GM19395 (cell line): ENCODE data around the gene SPSB1.

Experiments
- ATAC-seq: cut with Tn5 transposase; IDR thresholded peaks from one replicate; pipeline ENCODE4 v1.9.1; 2021; ENCODE audit warnings: mild to moderate bottlenecking, moderate library complexity; ENCODE audit not compliant: unreplicated experiment

SPSB1 gene

GRCh38 chr1:9361630-9362260 is 69.1 kb downstream of the SPSB1 start:
- ATAC-seq: no peak

GRCh38 chr1:9362488-9362887 is 69.8 kb downstream of the SPSB1 start:
- no peak for ATAC-seq

GRCh38 chr1:9363061-9363471 is 70.4 kb downstream of the SPSB1 start:
- ATAC-seq: no peak

- no peak for ATAC-seq
Observed at GRCh38 chr1:9366298-9366697, 73.6 kb downstream of the SPSB1 start.

GRCh38 chr1:9366943-9367780 is 74.5 kb downstream of the SPSB1 start:
- no peak for ATAC-seq

- ATAC-seq: no peak
Observed at GRCh38 chr1:9367806-9368205, 75.1 kb downstream of the SPSB1 start.

GRCh38 chr1:9368356-9368755 is 75.7 kb downstream of the SPSB1 start:
- ATAC-seq: no peak

- no peak for ATAC-seq
Observed at GRCh38 chr1:9369964-9370788, 77.5 kb downstream of the SPSB1 start.

GRCh38 chr1:9371391-9371935 is 78.8 kb downstream of the SPSB1 start:
- no peak for ATAC-seq

GRCh38 chr1:9371951-9372350 is 79.3 kb downstream of the SPSB1 start:
- no peak for ATAC-seq

GRCh38 chr1:9373619-9374018 is 80.9 kb downstream of the SPSB1 start:
- no peak for ATAC-seq

GRCh38 chr1:9374748-9375341 is 82.2 kb downstream of the SPSB1 start:
- ATAC-seq: no peak

GRCh38 chr1:9375912-9376311 is 83.2 kb downstream of the SPSB1 start:
- no peak for ATAC-seq

GRCh38 chr1:9376430-9376829 is 83.7 kb downstream of the SPSB1 start:
- no peak for ATAC-seq

GRCh38 chr1:9376886-9377333 is 84.2 kb downstream of the SPSB1 start:
- ATAC-seq: no peak

- no peak for ATAC-seq
Observed at GRCh38 chr1:9378801-9379200, 86.1 kb downstream of the SPSB1 start.

GRCh38 chr1:9380711-9381110 is 88.0 kb downstream of the SPSB1 start:
- ATAC-seq: no peak

GRCh38 chr1:9382643-9383491 is 90.2 kb downstream of the SPSB1 start:
- no peak for ATAC-seq

- no peak for ATAC-seq
Observed at GRCh38 chr1:9384128-9384527, 91.4 kb downstream of the SPSB1 start.

GRCh38 chr1:9384751-9385245 is 92.1 kb downstream of the SPSB1 start:
- ATAC-seq: no peak
